ENCODE measurements around the gene FKBP11. TPM values are rescaled to one million over a fixed set of nuclear protein-coding genes. Genes with fewer than 3 reads are reported as not detected.

Gene FKBP11
- total RNA-seq, 1 experiment from 2014 or later, result 18.5 TPM

GRCh38 chr12:48881686-48882314, 43.5 kb downstream of the FKBP11 start:
- Histone ChIP-seq H3K9ac (ENCODE audit: low read length) (no peak overlapping the region), H3K27ac (ENCODE audit: low read depth, low read length) (no peak overlapping the region), H3K4me2 (ENCODE audit: low read length) (no peak overlapping the region), H3K9me3 (ENCODE audit: control insufficient read depth in 1 of 2, insufficient read depth in 1 of 2, low read depth in 1 of 2, low read length in 2 of 2) (no peaks in the 10 kb centered on the region), H3K4me3 (replicated peaks in 1 of 2; ENCODE audit: low read depth in 1 of 2, low read length in 2 of 2) (no peak overlapping the region), H3K79me2 (ENCODE audit: insufficient read depth, low read length) (no peaks in the 10 kb centered on the region), H3K4me1 (ENCODE audit: control insufficient read depth in 1 of 2, insufficient read depth in 2 of 2, low read length in 2 of 2) (peaks cover under 1 to 4% of the 10 kb centered on the region in 2 experiments; a peak in 1 of 4 replicates), H4K20me1 (ENCODE audit: insufficient read depth) (no peaks in the 10 kb centered on the region), H3K9me2 (ENCODE audit: insufficient read depth) (no peaks in the 10 kb centered on the region), H3K27me3 (ENCODE audit: insufficient read depth, low read length) (peaks cover 11% of the 10 kb centered on the region; the same call in 1 of the 2 replicates), H2AFZ (ENCODE audit: low read depth, low read length, poor library complexity, severe bottlenecking) (no peak overlapping the region), H3K36me3 (ENCODE audit: control insufficient read depth in 1 of 2, insufficient read depth in 2 of 2, low read length in 2 of 2) (no peaks in the 10 kb centered on the region)
- no peak for ATAC-seq
- ChIA-PET RAD21 (ENCODE audit: low non-redundant PET in 1 of 2, low total read pairs in 2 of 2, uncharacterized antibody in 2 of 2, unreplicated experiment in 2 of 2) (no interaction called here), POLR2A (interaction anchor here (2.2 kb wide), 1 partner anchor 16 kb away, joined by 5 read pairs; the partner anchor contains the start of gene RND1), CTCF (interaction anchor here (2.4 kb wide), 1 partner anchor 9 kb away, joined by 8 read pairs; no protein-coding TSS in a partner anchor)
- TF ChIP-seq MAX (IDR thresholded peaks at IDR 0.05) (no peak), SP1 (IDR thresholded peaks at IDR 0.05; ENCODE audit: low read depth) (no peak), FOSL1 (IDR thresholded peaks at IDR 0.05; ENCODE audit: low read depth) (no peak), ZNF274 (IDR thresholded peaks at IDR 0.05; ENCODE audit: low read depth, low read length) (no peak)
- intact Hi-C loops (cut with micrococcal nuclease), result no loop called here
- DNase-seq (ENCODE audit: low read depth, low spot score), result no peak
- no TSS peak for BruUV-seq (replicated peaks)

GRCh38 chr12:48880647-48881046, 44.6 kb downstream of the FKBP11 start:
- no peak for DNase-seq (ENCODE audit: low read depth, low spot score)
- H3K4me2 ChIP-seq (ENCODE audit: low read length), result no peak overlapping the region
- H2AFZ ChIP-seq (ENCODE audit: low read depth, low read length, poor library complexity, severe bottlenecking), result no peak overlapping the region
- CTCF ChIA-PET, result interaction anchor here (2.4 kb wide), 1 partner anchor 11 kb away, joined by 8 read pairs; no protein-coding TSS in a partner anchor
- no peak overlapping the region for H3K9ac ChIP-seq (ENCODE audit: low read length)
- peaks cover 11% of the 10 kb centered on the region; the same call in 1 of the 2 replicates for H3K27me3 ChIP-seq (ENCODE audit: insufficient read depth, low read length)
- POLR2A ChIA-PET, result interaction anchor here (2.2 kb wide), 1 partner anchor 15 kb away, joined by 5 read pairs; the partner anchor contains the start of gene RND1
- no peak overlapping the region for H3K27ac ChIP-seq (ENCODE audit: low read depth, low read length)
- TF ChIP-seq SIN3A (IDR thresholded peaks at IDR 0.05; ENCODE audit: low read depth) (no peak), SRF (IDR thresholded peaks at IDR 0.05; ENCODE audit: low read depth) (no peak), ZFX (IDR thresholded peaks at IDR 0.05) (no peak), YY1 (IDR thresholded peaks at IDR 0.05; ENCODE audit: extremely low read depth, insufficient replicate concordance, low read depth, low read length) (no peak), POLR2AphosphoS5 (IDR thresholded peaks at IDR 0.05; ENCODE audit: low read depth, low read length) (no peak), ZNF274 (IDR thresholded peaks at IDR 0.05; ENCODE audit: low read depth, low read length) (no peak), SP1 (IDR thresholded peaks at IDR 0.05; ENCODE audit: low read depth) (no peak), POLR2A (IDR thresholded peaks at IDR 0.05; ENCODE audit: borderline replicate concordance, extremely low read depth, insufficient read depth, insufficient read length) (no peak), EGR1 (IDR thresholded peaks at IDR 0.05; ENCODE audit: low read depth) (no peak), FOSL1 (IDR thresholded peaks at IDR 0.05; ENCODE audit: low read depth) (no peak), ELF1 (IDR thresholded peaks at IDR 0.05; ENCODE audit: borderline replicate concordance, low read depth) (no peak), CTCF (IDR thresholded peaks at IDR 0.05 in 2 of 3, conservative IDR thresholded peaks at IDR 0.05 in 1 of 3; ENCODE audit: borderline replicate concordance in 1 of 3, insufficient read depth in 1 of 3, low read depth in 2 of 3, low read length in 2 of 3) (no peak), JUND (IDR thresholded peaks at IDR 0.05) (no peak), ATF3 (IDR thresholded peaks at IDR 0.05) (no peak), CBX3 (IDR thresholded peaks at IDR 0.05; ENCODE audit: low read depth) (no peak)
- no TSS peak for BruUV-seq (replicated peaks)
- no peaks in the 10 kb centered on the region for H3K79me2 ChIP-seq (ENCODE audit: insufficient read depth, low read length)
- intact Hi-C loops (cut with micrococcal nuclease), result no loop called here
- RAD21 ChIA-PET (ENCODE audit: low non-redundant PET in 1 of 2, low total read pairs in 2 of 2, uncharacterized antibody in 2 of 2, unreplicated experiment in 2 of 2), result no interaction called here
- no peak for ATAC-seq
- H3K4me3 ChIP-seq (replicated peaks in 1 of 2; ENCODE audit: low read depth in 1 of 2, low read length in 2 of 2), result no peak overlapping the region
- H3K4me1 ChIP-seq (ENCODE audit: control insufficient read depth in 1 of 2, insufficient read depth in 2 of 2, low read length in 2 of 2), result peaks cover 0 to 4% of the 10 kb centered on the region in 2 experiments; a peak in 1 of 4 replicates
- H3K36me3 ChIP-seq (ENCODE audit: control insufficient read depth in 1 of 2, insufficient read depth in 2 of 2, low read length in 2 of 2), result no peaks in the 10 kb centered on the region
- H4K20me1 ChIP-seq (ENCODE audit: insufficient read depth), result no peaks in the 10 kb centered on the region
- H3K9me3 ChIP-seq (ENCODE audit: control insufficient read depth in 1 of 2, insufficient read depth in 1 of 2, low read depth in 1 of 2, low read length in 2 of 2), result no peaks in the 10 kb centered on the region
- H3K9me2 ChIP-seq (ENCODE audit: insufficient read depth), result no peaks in the 10 kb centered on the region
